Measurements from ENCODE around the gene POM121.
"Not testable (repeated sequence)": the region's sequence is repeated elsewhere in the genome, so short reads cannot be mapped to it uniquely, and the experiment has no call there.

Gene POM121

DNA sequence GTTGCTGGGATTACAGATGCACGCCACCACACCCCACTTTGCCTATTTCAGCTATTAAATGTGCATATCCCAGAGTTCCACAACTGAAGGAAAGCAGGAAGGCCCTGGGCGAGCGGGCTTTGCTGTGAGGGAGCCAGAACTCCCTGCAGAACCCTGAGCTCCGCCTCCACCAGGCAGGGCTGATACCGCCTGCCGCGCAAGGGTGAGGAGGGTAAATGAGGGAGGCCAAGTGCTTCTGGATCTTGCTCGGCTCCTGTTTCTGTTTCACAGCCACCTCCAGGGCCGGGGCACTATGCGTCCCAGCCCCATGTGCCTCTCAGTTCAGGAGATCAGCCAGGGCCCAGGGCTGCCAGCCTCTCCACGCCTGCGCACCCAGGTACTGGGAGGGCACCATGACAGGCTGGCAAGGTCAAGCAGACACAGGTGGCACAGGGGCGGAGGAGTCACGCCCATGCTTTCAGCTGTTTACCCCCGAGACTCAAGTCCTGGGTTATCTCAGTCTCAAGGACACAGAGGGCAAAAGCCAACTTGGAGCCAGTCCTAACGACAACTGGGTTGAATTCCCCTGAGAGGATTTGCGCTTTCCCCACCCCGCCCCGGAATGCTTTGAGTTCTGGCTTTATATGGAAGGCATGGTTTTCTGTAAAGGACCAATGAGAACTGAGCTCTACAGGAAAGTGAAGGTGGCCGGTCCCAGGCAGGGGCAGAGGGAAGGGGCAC is 35.9 kb downstream of the POM121 start:
- not testable (repeated sequence) for H3K27me3 ChIP-seq (ENCODE audit: insufficient read depth, low read length); H2AFZ ChIP-seq (ENCODE audit: low read depth, low read length); H3K4me3 ChIP-seq (ENCODE audit: low read length); H3K36me3 ChIP-seq (ENCODE audit: insufficient read depth, low read length); H3K4me1 ChIP-seq (ENCODE audit: insufficient read depth, low read length); H3K9me3 ChIP-seq (ENCODE audit: low read length)

DNA sequence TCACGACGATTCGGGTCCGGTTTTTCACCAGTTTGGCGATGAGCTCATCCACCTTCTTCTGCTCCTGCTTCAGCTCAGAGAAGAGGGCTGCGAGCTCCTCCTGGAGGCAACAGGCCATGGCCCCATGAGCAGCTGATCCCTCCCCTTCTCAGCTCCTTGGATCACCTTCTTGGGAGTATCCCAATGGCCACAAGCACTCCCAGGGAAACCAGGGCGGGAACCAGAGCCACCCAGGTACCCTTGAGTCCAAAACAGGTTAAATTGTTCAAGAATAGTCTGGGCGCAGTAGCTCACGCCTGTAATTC is 36.4 kb downstream of the POM121 start:
- H3K4me3 ChIP-seq (ENCODE audit: low read length); H3K4me1 ChIP-seq (ENCODE audit: insufficient read depth, low read length): not testable (repeated sequence)

GRCh38 chr7:72963056-72963455 is 38.2 kb downstream of the POM121 start:
- not testable (repeated sequence) for H3K4me3 ChIP-seq (ENCODE audit: low read length); H3K27me3 ChIP-seq (ENCODE audit: insufficient read depth, low read length); H3K4me1 ChIP-seq (ENCODE audit: insufficient read depth, low read length); H3K36me3 ChIP-seq (ENCODE audit: insufficient read depth, low read length); H3K9me3 ChIP-seq (ENCODE audit: low read length); H2AFZ ChIP-seq (ENCODE audit: low read depth, low read length)

More for the DNA sequence above, 36.4 kb downstream of the POM121 start:
- H3K27me3 ChIP-seq (ENCODE audit: insufficient read depth, low read length); H2AFZ ChIP-seq (ENCODE audit: low read depth, low read length); H3K9me3 ChIP-seq (ENCODE audit: low read length); H3K36me3 ChIP-seq (ENCODE audit: insufficient read depth, low read length): not testable (repeated sequence)

- not testable (repeated sequence) for H3K4me3 ChIP-seq (ENCODE audit: low read length); H3K9me3 ChIP-seq (ENCODE audit: low read length); H3K36me3 ChIP-seq (ENCODE audit: insufficient read depth, low read length); H3K4me1 ChIP-seq (ENCODE audit: insufficient read depth, low read length); H3K27me3 ChIP-seq (ENCODE audit: insufficient read depth, low read length); H2AFZ ChIP-seq (ENCODE audit: low read depth, low read length)
Observed at GRCh38 chr7:72965186-72965975, 40.5 kb downstream of the POM121 start.

DNA sequence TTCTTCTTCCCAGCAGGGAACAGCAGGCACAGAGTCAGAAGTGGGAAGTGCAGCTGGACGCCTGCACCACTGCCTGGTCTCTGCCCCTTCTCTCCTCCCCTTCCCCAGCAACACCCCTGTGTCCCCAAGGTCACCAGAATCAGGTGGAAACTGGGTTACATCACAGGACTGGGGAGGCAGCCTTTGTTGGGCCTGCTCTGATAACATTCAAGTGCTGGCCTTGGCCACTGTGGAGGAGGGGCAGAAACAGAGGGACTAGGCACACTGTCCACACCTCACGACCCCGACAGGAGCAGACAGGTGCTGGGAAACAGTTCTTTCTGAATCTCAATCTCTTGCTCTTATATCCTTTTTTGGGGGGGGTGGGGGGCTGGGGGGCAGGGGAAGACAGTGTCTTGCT is 42.0 kb downstream of the POM121 start:
- not testable (repeated sequence) for H3K4me3 ChIP-seq (ENCODE audit: low read length); H3K9me3 ChIP-seq (ENCODE audit: low read length); H2AFZ ChIP-seq (ENCODE audit: low read depth, low read length); H3K4me1 ChIP-seq (ENCODE audit: insufficient read depth, low read length); H3K27me3 ChIP-seq (ENCODE audit: insufficient read depth, low read length); H3K36me3 ChIP-seq (ENCODE audit: insufficient read depth, low read length)

GRCh38 chr7:72968980-72969516 is 44.2 kb downstream of the POM121 start, which contains the start of gene TRIM74:
Gene TRIM74, minus strand, starts transcription at chr7:72969466. Its CDS starts 3,309 bp downstream, at chr7:72966157.
- H3K4me3 ChIP-seq (ENCODE audit: low read length); H3K4me1 ChIP-seq (ENCODE audit: insufficient read depth, low read length); H3K9me3 ChIP-seq (ENCODE audit: low read length); H3K27me3 ChIP-seq (ENCODE audit: insufficient read depth, low read length); H2AFZ ChIP-seq (ENCODE audit: low read depth, low read length); H3K36me3 ChIP-seq (ENCODE audit: insufficient read depth, low read length): not testable (repeated sequence)

- not testable (repeated sequence) for H3K36me3 ChIP-seq (ENCODE audit: insufficient read depth, low read length); H3K27me3 ChIP-seq (ENCODE audit: insufficient read depth, low read length); H2AFZ ChIP-seq (ENCODE audit: low read depth, low read length); H3K4me3 ChIP-seq (ENCODE audit: low read length); H3K4me1 ChIP-seq (ENCODE audit: insufficient read depth, low read length); H3K9me3 ChIP-seq (ENCODE audit: low read length)
Observed at GRCh38 chr7:72969688-72970087, 44.8 kb downstream of the POM121 start.

DNA sequence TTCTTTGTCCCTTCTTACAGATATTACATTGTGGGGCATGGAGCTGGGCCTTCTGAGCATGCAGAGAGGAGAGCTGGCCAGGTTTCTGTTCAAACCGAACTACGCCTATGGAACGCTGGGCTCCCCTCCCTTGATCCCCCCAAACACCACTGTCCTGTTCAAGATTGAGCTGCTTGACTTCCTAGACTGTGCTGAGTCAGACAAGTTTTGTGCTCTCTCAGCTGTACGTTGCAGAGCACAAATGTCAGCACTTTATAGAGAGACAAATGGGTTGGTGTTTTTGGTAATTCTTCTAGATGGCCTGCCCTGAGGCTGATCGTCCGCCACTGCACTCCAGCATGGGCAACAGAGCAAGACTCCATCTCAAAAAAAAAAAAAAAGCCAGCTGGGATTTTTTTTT is 46.6 kb downstream of the POM121 start:
- not testable (repeated sequence) for H3K36me3 ChIP-seq (ENCODE audit: insufficient read depth, low read length); H3K27me3 ChIP-seq (ENCODE audit: insufficient read depth, low read length); H3K9me3 ChIP-seq (ENCODE audit: low read length); H3K4me3 ChIP-seq (ENCODE audit: low read length); H2AFZ ChIP-seq (ENCODE audit: low read depth, low read length); H3K4me1 ChIP-seq (ENCODE audit: insufficient read depth, low read length)

GRCh38 chr7:72974781-72975180 is 49.9 kb downstream of the POM121 start:
- not testable (repeated sequence) for H2AFZ ChIP-seq (ENCODE audit: low read depth, low read length); H3K4me1 ChIP-seq (ENCODE audit: insufficient read depth, low read length); H3K4me3 ChIP-seq (ENCODE audit: low read length); H3K9me3 ChIP-seq (ENCODE audit: low read length); H3K27me3 ChIP-seq (ENCODE audit: insufficient read depth, low read length); H3K36me3 ChIP-seq (ENCODE audit: insufficient read depth, low read length)

- H3K27me3 ChIP-seq (ENCODE audit: insufficient read depth, low read length); H3K9me3 ChIP-seq (ENCODE audit: low read length); H3K4me1 ChIP-seq (ENCODE audit: insufficient read depth, low read length); H3K36me3 ChIP-seq (ENCODE audit: insufficient read depth, low read length); H3K4me3 ChIP-seq (ENCODE audit: low read length); H2AFZ ChIP-seq (ENCODE audit: low read depth, low read length): not testable (repeated sequence)
Observed at GRCh38 chr7:72975656-72976286, 50.9 kb downstream of the POM121 start.

- H3K36me3 ChIP-seq (ENCODE audit: insufficient read depth, low read length); H2AFZ ChIP-seq (ENCODE audit: low read depth, low read length); H3K4me1 ChIP-seq (ENCODE audit: insufficient read depth, low read length); H3K27me3 ChIP-seq (ENCODE audit: insufficient read depth, low read length); H3K4me3 ChIP-seq (ENCODE audit: low read length); H3K9me3 ChIP-seq (ENCODE audit: low read length): not testable (repeated sequence)
Observed at GRCh38 chr7:72976434-72976833, 51.5 kb downstream of the POM121 start.

GRCh38 chr7:72980382-72980781 is 55.5 kb downstream of the POM121 start:
- H3K27me3 ChIP-seq (ENCODE audit: insufficient read depth, low read length) = not testable (repeated sequence)

DNA sequence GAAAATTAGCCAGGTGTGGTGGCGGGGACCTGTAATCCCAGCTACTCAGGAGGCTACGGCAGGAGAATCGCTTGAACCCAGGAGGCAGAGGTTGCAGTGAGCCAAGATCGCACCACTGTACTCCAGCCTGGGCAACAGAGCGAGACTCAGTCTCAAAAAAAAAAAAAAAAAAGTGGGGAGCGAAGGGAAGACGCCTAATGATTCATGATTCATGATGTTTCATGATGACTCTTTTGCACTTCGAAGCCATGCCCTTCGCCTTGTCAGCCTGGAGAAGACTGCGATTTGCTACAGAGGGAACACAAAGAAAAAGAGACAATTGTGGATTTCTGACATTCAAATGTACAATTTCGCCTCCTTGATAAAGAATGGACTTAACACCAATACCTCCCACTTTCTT is 57.2 kb downstream of the POM121 start:
- H3K36me3 ChIP-seq (ENCODE audit: insufficient read depth, low read length); H3K4me3 ChIP-seq (ENCODE audit: low read length); H2AFZ ChIP-seq (ENCODE audit: low read depth, low read length); H3K4me1 ChIP-seq (ENCODE audit: insufficient read depth, low read length); H3K9me3 ChIP-seq (ENCODE audit: low read length); H3K27me3 ChIP-seq (ENCODE audit: insufficient read depth, low read length): not testable (repeated sequence)

More at GRCh38 chr7:72980382-72980781, 55.5 kb downstream of the POM121 start:
- H2AFZ ChIP-seq (ENCODE audit: low read depth, low read length); H3K4me3 ChIP-seq (ENCODE audit: low read length); H3K9me3 ChIP-seq (ENCODE audit: low read length); H3K4me1 ChIP-seq (ENCODE audit: insufficient read depth, low read length); H3K36me3 ChIP-seq (ENCODE audit: insufficient read depth, low read length): not testable (repeated sequence)
